B cell (primary cell): ENCODE results near the gene PDE6A. TPM values are rescaled to one million over a fixed set of nuclear protein-coding genes. Genes with fewer than 3 reads are reported as not detected.

Experiments used
- ATAC-seq: fragments of 200-7000 bp; cut with Tn5 transposase; one replicate; pipeline ENCODE4 v1.10.0; 2021; ENCODE audit warnings: low read depth, mild to moderate bottlenecking, moderate number of reproducible peaks, moderate library complexity
- CTCF ChIA-PET: fragments of 350-600 bp; sonication (Branson Sonifier 250); formaldehyde crosslinking; loops from one replicate; lab custom pipeline; 2021; ENCODE audit warnings: antibody characterized with exemption, inconsistent platforms; lab: Charles Lee
- POLR2A ChIA-PET: fragments of 350-600 bp; sonication (Branson Sonifier 250); formaldehyde crosslinking; loops from one replicate; lab custom pipeline; 2021; ENCODE audit warnings: antibody characterized with exemption; lab: Charles Lee
- DNase-seq: peaks from one replicate; pipeline ENCODE4 v3.0.0; 2013
- H2AFZ ChIP-seq: 2 replicates; pipeline ENCODE4 v1.6.1; 2012; ENCODE audit warnings: mild to moderate bottlenecking, low read depth, low read length; ENCODE audit not compliant: insufficient read depth, poor library complexity, severe bottlenecking
- H3K27ac ChIP-seq, 2 donors: 1 replicate in 1 of 2; 2 replicates in 1 of 2; pipeline ENCODE4 v1.5.1; 2012 to 2013; ENCODE audit warnings: low read length in 2 of 2, mild to moderate bottlenecking in 2 of 2, moderate library complexity in 1 of 2
- H3K27me3 ChIP-seq, 4 experiments: fragments of 200-600 bp in 1 of 4; sonication (generic) in 1 of 4; replicated peaks in 1 of 4; 1 replicate in 2 of 4; 2 replicates in 2 of 4; pipeline versions ENCODE4 v1.6.1 to v1.7.0; 2013 to 2016; ENCODE audit warnings: low read length in 3 of 4, mild to moderate bottlenecking in 2 of 4, mixed read lengths in 1 of 4, moderate library complexity in 1 of 4; ENCODE audit not compliant: insufficient read depth in 4 of 4, control insufficient read depth in 3 of 4; ENCODE audit errors: control extremely low read depth in 1 of 4
- H3K36me3 ChIP-seq, 2 experiments: replicated peaks in 1 of 2; 1 replicate in 1 of 2; 2 replicates in 1 of 2; pipeline versions ENCODE4 v1.6.1 to v1.7.1; 2013; ENCODE audit warnings: low read length in 1 of 2; ENCODE audit not compliant: insufficient read depth in 2 of 2, control insufficient read depth in 1 of 2; ENCODE audit errors: control extremely low read depth in 1 of 2, extremely low read depth in 1 of 2
- H3K4me1 ChIP-seq, 2 donors: fragments of 200-600 bp in 1 of 2; sonication (generic) in 1 of 2; 1 replicate in 1 of 2; 2 replicates in 1 of 2; pipeline versions ENCODE4 v1.5.1 to v1.6.1; 2013 to 2017; ENCODE audit warnings: low read length in 2 of 2; ENCODE audit not compliant: control insufficient read depth in 2 of 2, insufficient read depth in 2 of 2
- H3K4me2 ChIP-seq: replicated peaks from 2 replicates; pipeline ENCODE3; 2012; ENCODE audit warnings: mild to moderate bottlenecking, low read depth, low read length; ENCODE audit not compliant: poor library complexity, severe bottlenecking
- H3K4me3 ChIP-seq, 5 experiments: fragments of 200-600 bp in 1 of 5; sonication (generic) in 1 of 5; 1 replicate in 3 of 5; 2 replicates in 2 of 5; pipeline versions ENCODE4 v1.5.1 to v1.7.0; 2011 to 2016; ENCODE audit warnings: low read length in 4 of 5, mild to moderate bottlenecking in 4 of 5, low read depth in 2 of 5, control low read depth in 1 of 5, moderate library complexity in 1 of 5; ENCODE audit not compliant: insufficient read depth in 1 of 5; ENCODE audit errors: control extremely low read depth in 1 of 5, extremely low read depth in 1 of 5
- H3K79me2 ChIP-seq: fragments of 200-600 bp; sonication (generic); one replicate; pipeline ENCODE4 v1.6.0; 2016; ENCODE audit warnings: low read length; ENCODE audit not compliant: control insufficient read depth, insufficient read depth
- H3K9ac ChIP-seq: fragments of 200-600 bp; sonication (generic); 2 replicates; pipeline ENCODE4 v1.6.1; 2017; ENCODE audit warnings: mild to moderate bottlenecking, low read length, moderate library complexity
- H3K9me3 ChIP-seq, 3 donors: one replicate each; pipeline versions ENCODE4 v1.6.1 to v1.7.1; 2013; ENCODE audit warnings: low read length in 2 of 3; ENCODE audit not compliant: control insufficient read depth in 2 of 3, insufficient read depth in 1 of 3; ENCODE audit errors: control extremely low read depth in 1 of 3
- H4K20me1 ChIP-seq: 2 replicates; pipeline ENCODE4 v1.6.0; 2012; ENCODE audit warnings: mild to moderate bottlenecking, low read length; ENCODE audit not compliant: insufficient read depth, control insufficient read depth, poor library complexity, severe bottlenecking
- H3K27ac Mint-ChIP-seq: one replicate; pipeline ENCODE4 v1.8.0; 2021; ENCODE audit warnings: mixed read lengths
- H3K27me3 Mint-ChIP-seq: one replicate; pipeline ENCODE4 v1.8.0; 2021; ENCODE audit warnings: mixed read lengths
- H3K4me1 Mint-ChIP-seq: one replicate; pipeline ENCODE4 v1.8.0; 2021; ENCODE audit warnings: mixed read lengths
- H3K4me3 Mint-ChIP-seq: one replicate; pipeline ENCODE4 v1.8.0; 2021; ENCODE audit warnings: mixed read lengths
- H3K9me3 Mint-ChIP-seq: one replicate; pipeline ENCODE4 v1.8.0; 2022; ENCODE audit warnings: mixed read lengths; ENCODE audit not compliant: insufficient read depth
- EZH2 ChIP-seq: IDR thresholded peaks from 2 replicates; pipeline ENCODE4 v1.6.1; 2012; ENCODE audit warnings: borderline replicate concordance, low read depth, mild to moderate bottlenecking, moderate library complexity, low read length; ENCODE audit not compliant: insufficient read depth, poor library complexity, severe bottlenecking
- WGBS: methylation state at CpG from one replicate; pipeline ENCODE4 v1.1.5; 2013; ENCODE audit warnings: missing lambda C conversion rate; ENCODE audit not compliant: insufficient coverage; 5-methylcytosine and 5-hydroxymethylcytosine counted together
- intact Hi-C: fragments of 100-400 bp; cut with micrococcal nuclease; formaldehyde crosslinking; loops from one replicate; pipeline ENCODE4 v1.10.0; 2022
- polyA plus RNA-seq: library from polyadenylated mRNA; depleted of rRNA; stranded (reverse); fragments of >200 nt; gene quantifications from 2 replicates; pipeline ENCODE4 v1.2.3, GENCODE V29; 2012
- total RNA-seq, 2 donors: library from RNA; stranded (reverse); fragments of 120-200 nt in 1 of 2; gene quantifications; 1 replicate in 1 of 2; 2 replicates in 1 of 2; pipeline versions ENCODE4 v1.2.3 to v1.2.4, GENCODE V29; 2013 to 2022
- TF ChIP-seq, protein P1 (sequence below): fragments of 200-600 bp; IDR thresholded peaks from one replicate; pipeline ENCODE4 v1.8.0; 2022; ENCODE audit warnings: antibody characterized with exemption, mild to moderate bottlenecking

Gene PDE6A
- total and polyA plus RNA-seq, 2 donors (not counting 1 experiment from before 2014, with no cell fraction given): not detected

DNA sequence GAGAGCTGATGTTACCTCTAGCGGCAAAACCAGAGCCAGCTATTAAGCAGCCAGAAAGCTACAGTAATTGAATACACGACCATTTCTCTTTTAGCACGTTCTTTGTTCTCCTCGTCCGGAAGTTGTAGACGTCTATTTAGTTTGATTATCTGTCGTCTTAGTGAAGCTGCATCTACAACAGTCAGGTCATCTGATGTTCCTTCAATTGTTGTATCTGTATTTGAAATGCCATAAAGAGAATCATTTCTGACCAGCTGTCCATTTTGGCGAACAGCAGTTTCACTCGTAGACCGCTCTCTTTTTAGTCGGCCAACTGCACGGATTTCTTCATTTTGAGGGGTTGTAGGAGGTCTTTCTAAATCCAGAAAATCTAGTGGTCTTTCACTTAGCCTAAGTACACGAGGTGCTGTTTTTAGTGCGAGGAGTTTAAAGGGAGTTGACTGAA is 12.6 kb downstream of the PDE6A start:
- H4K20me1 ChIP-seq: no peaks in the 10 kb centered on the region
- no peaks in the 10 kb centered on the region for H3K79me2 ChIP-seq
- no peak for ATAC-seq
- Mint-ChIP-seq H3K4me1 (no peaks in the 10 kb centered on the region), H3K9me3 (no peaks in the 10 kb centered on the region), H3K27me3 (peaks cover 33% of the 10 kb centered on the region), H3K4me3 (no peak overlapping the region), H3K27ac (no peak overlapping the region)
- H3K4me3 ChIP-seq: no peak overlapping the region
- no peak for DNase-seq
- no peak overlapping the region for H3K9ac ChIP-seq
- H3K9me3 ChIP-seq: no peaks in the 10 kb centered on the region
- peaks cover 0 to 5% (median 0%) of the 10 kb centered on the region in 4 experiments for H3K27me3 ChIP-seq
- intact Hi-C loops: no loop called here
- H2AFZ ChIP-seq: no peak overlapping the region
- POLR2A ChIA-PET: no interaction called here
- CTCF ChIA-PET: no interaction called here
- H3K4me1 ChIP-seq: no peaks in the 10 kb centered on the region
- no peak overlapping the region for H3K4me2 ChIP-seq
- TF ChIP-seq EZH2: no peak
- TF ChIP-seq, protein P1, sequence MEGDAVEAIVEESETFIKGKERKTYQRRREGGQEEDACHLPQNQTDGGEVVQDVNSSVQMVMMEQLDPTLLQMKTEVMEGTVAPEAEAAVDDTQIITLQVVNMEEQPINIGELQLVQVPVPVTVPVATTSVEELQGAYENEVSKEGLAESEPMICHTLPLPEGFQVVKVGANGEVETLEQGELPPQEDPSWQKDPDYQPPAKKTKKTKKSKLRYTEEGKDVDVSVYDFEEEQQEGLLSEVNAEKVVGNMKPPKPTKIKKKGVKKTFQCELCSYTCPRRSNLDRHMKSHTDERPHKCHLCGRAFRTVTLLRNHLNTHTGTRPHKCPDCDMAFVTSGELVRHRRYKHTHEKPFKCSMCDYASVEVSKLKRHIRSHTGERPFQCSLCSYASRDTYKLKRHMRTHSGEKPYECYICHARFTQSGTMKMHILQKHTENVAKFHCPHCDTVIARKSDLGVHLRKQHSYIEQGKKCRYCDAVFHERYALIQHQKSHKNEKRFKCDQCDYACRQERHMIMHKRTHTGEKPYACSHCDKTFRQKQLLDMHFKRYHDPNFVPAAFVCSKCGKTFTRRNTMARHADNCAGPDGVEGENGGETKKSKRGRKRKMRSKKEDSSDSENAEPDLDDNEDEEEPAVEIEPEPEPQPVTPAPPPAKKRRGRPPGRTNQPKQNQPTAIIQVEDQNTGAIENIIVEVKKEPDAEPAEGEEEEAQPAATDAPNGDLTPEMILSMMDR: no peak
- H3K36me3 ChIP-seq: no peaks in the 10 kb centered on the region
- no peak overlapping the region for H3K27ac ChIP-seq
- WGBS: 96% methylated on average over 12 of the region's 14 CpGs

DNA sequence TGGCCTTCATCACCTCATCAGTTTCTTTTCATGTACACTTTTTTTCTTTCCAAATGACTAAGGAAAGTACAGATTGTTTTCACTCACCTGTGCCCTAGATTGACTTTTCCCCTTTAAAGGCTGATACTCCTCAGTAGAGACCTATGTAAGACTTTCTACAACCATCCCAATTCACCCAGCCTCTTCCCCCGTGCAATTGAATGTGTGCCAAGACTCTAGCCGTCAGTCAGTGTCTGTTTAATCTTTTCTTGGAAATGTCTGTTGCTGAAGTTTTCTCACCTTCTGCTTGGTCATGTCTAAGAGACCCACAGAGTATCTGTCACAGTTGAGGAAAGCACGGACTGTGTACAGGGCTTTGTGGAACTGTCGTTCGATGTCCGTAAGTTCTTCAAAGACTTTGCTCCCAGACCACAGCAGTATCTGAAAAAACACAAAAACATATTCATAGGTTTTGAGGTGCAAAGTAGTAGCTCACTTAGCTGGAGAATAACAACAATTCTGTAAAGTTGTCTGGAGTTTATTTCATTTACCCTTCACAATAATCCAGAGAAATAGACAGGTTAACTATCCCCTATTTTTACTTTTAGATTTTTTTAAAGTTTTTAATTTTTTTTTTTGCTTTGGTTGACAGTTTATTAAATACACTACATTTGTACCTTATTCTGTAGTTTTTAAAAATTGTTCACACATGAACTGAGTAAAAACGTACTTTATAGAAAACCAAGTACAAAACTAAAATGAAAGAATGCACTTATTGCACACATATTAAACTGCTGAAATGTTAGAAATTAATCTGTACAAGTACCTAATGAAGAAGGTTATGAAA is 13.6 kb downstream of the PDE6A start:
- H3K4me2 ChIP-seq: no peak overlapping the region
- H3K27ac ChIP-seq: no peak overlapping the region
- no peaks in the 10 kb centered on the region for H3K4me1 Mint-ChIP-seq
- no peak overlapping the region for H3K4me3 Mint-ChIP-seq
- no peaks in the 10 kb centered on the region for H3K4me1 ChIP-seq
- ATAC-seq (no peak), DNase-seq (no peak)
- H3K27me3 Mint-ChIP-seq: peaks cover 30% of the 10 kb centered on the region
- H3K9ac ChIP-seq: no peak overlapping the region
- intact Hi-C loops: no loop called here
- no peaks in the 10 kb centered on the region for H3K79me2 ChIP-seq
- no peaks in the 10 kb centered on the region for H4K20me1 ChIP-seq
- no peak for TF ChIP-seq EZH2
- TF ChIP-seq, protein P1: no peak
- ChIA-PET CTCF (no interaction called here), POLR2A (no interaction called here)
- H2AFZ ChIP-seq: no peak overlapping the region
- H3K9me3 Mint-ChIP-seq: no peaks in the 10 kb centered on the region
- H3K27ac Mint-ChIP-seq: no peak overlapping the region
- whole genome bisulfite sequencing: 50% methylated on average over 2 of the region's 7 CpGs
- H3K36me3 ChIP-seq: no peaks in the 10 kb centered on the region
- peaks cover 0 to 5% (median 0%) of the 10 kb centered on the region in 4 experiments for H3K27me3 ChIP-seq
- H3K9me3 ChIP-seq: no peaks in the 10 kb centered on the region
- no peak overlapping the region for H3K4me3 ChIP-seq
